Measurements from ENCODE around the gene TDRD5. TPM values are rescaled to one million over a fixed set of nuclear protein-coding genes. Genes with fewer than 3 reads are reported as not detected.

TDRD5 gene
- total RNA-seq, 1 donor from 2014 or later: 0.12 TPM

DNA sequence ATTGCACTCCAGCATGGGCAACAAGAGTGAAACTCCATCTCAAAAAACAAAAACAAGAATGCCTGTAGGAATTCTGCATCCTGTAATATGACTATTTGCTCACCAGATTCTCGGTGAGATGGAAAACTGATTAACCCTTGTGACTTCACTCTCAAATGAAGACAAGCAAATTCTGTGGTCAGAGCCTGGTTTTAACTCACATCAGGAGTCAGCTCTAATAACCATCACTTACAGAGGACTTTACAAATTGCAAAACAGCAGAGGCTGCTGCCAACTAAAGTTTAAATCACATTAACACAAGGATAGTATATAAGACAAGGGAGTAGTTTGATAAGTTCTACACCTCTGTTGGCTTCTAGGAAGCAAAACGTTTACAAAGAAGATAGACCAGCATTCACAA is 115.8 kb downstream of the TDRD5 start:
- peaks cover 4% of the 10 kb centered on the region for H3K9me3 Mint-ChIP-seq (ENCODE audit: low read depth)
- DNase-seq (ENCODE audit: low spot score, unreplicated experiment): no peak
- H3K27me3 Mint-ChIP-seq: no peaks in the 10 kb centered on the region
- TF ChIP-seq, protein P1, sequence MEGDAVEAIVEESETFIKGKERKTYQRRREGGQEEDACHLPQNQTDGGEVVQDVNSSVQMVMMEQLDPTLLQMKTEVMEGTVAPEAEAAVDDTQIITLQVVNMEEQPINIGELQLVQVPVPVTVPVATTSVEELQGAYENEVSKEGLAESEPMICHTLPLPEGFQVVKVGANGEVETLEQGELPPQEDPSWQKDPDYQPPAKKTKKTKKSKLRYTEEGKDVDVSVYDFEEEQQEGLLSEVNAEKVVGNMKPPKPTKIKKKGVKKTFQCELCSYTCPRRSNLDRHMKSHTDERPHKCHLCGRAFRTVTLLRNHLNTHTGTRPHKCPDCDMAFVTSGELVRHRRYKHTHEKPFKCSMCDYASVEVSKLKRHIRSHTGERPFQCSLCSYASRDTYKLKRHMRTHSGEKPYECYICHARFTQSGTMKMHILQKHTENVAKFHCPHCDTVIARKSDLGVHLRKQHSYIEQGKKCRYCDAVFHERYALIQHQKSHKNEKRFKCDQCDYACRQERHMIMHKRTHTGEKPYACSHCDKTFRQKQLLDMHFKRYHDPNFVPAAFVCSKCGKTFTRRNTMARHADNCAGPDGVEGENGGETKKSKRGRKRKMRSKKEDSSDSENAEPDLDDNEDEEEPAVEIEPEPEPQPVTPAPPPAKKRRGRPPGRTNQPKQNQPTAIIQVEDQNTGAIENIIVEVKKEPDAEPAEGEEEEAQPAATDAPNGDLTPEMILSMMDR (IDR thresholded peaks at IDR 0.05; ENCODE audit: unreplicated experiment): no peak
- H3K27ac Mint-ChIP-seq: no peak overlapping the region
- H3K4me3 Mint-ChIP-seq (ENCODE audit: low read depth): no peak overlapping the region
- H3K36me3 Mint-ChIP-seq (ENCODE audit: insufficient read depth): no peaks in the 10 kb centered on the region
- H3K4me1 Mint-ChIP-seq (ENCODE audit: low read depth): peaks cover 47% of the 10 kb centered on the region

DNA sequence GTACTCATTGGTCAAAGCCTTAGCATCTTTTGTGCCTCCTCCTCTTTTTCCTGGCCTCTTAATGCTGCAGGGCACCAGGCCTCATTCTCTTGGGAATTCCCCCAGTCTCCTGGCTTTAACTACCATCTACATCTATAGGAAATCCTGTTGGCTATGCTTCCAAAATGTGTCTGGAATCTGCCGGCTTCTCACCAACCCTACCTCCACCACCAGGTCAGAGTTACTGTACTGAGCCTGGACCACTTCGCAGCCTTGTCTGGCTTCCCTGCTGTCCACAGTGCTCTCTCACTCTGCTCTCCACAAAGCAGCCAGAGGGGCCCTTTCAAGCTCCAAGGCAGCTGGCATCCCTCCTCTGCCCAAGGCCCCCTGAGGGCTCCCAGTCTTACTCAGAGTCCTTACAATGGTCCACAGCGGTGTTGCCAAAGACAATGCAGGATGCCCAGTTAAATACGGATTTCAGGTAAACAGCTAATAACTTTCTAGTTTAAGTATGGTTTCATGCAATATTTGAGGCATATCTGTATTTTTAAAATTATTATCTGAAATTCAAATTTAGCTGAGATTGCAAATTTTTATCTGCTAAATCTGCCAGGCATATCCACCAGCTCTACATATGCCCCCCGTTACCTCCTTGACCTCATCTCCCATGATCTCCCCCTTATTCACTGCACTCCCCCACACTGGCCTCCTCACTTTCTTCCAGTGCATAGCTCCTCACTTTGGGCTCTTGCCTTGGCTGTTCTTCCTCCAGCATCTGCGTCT is 117.0 kb downstream of the TDRD5 start:
- no peak for DNase-seq (ENCODE audit: low spot score, unreplicated experiment)
- Mint-ChIP-seq H3K4me1 (ENCODE audit: low read depth) (peaks cover 37% of the 10 kb centered on the region), H3K27me3 (no peaks in the 10 kb centered on the region), H3K36me3 (ENCODE audit: insufficient read depth) (no peaks in the 10 kb centered on the region), H3K9me3 (ENCODE audit: low read depth) (peaks cover 12% of the 10 kb centered on the region), H3K27ac (peak overlapping the region; percentile 13), H3K4me3 (ENCODE audit: low read depth) (no peak overlapping the region)
- TF ChIP-seq, protein P1 (IDR thresholded peaks at IDR 0.05; ENCODE audit: unreplicated experiment): no peak

DNA sequence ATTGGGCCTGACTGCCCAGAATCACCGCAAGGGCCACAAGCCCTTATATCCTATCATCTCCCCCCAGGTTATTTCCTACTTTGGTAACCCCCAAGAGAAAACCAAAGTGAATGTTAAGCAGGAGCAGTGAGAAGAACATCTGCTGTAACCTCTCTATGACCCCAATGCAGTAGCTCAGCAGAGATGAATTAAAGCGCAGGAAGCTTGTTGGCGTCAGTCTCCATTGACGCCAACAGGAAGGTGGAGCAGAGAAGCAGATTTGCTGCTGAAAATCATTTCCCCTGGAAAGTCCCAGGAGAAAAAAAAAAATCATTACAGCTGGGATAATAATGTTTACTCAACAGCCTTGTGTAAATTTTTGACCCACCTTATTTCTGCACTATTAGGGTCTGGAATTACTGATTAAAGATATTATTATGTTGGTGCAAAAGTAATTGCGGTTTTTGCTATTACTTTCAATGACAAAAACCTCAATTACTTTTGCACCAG is 118.3 kb downstream of the TDRD5 start:
- Mint-ChIP-seq H3K4me1 (ENCODE audit: low read depth) (peaks cover 24% of the 10 kb centered on the region), H3K27ac (no peak overlapping the region), H3K9me3 (ENCODE audit: low read depth) (peaks cover 23% of the 10 kb centered on the region), H3K4me3 (ENCODE audit: low read depth) (no peak overlapping the region), H3K36me3 (ENCODE audit: insufficient read depth) (peaks cover 3% of the 10 kb centered on the region), H3K27me3 (no peaks in the 10 kb centered on the region)
- DNase-seq (ENCODE audit: low spot score, unreplicated experiment): no peak
- TF ChIP-seq, protein P1 (IDR thresholded peaks at IDR 0.05; ENCODE audit: unreplicated experiment): no peak

DNA sequence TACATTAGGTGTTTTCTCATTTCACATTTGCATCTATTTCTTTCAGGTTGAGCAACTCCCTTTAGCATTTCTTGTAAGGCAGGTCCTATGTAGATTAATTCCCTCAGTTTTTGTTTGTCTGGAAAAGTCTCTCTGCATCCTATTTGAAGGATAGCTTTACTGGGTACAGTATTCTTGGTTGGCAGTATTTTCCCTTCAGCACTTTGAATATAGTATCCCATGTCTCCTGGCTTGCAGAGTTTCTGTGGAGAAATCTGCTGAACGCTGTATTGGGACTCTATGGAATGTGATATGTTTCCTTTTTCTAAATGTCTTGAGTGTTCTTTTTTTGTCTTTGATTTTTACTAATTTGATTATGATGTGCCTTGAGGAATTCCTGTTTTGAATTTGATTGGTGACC is 122.5 kb downstream of the TDRD5 start:
- H3K27ac Mint-ChIP-seq: no peak overlapping the region
- no peak for DNase-seq (ENCODE audit: low spot score, unreplicated experiment)
- H3K4me3 Mint-ChIP-seq (ENCODE audit: low read depth): no peak overlapping the region
- peaks cover 57% of the 10 kb centered on the region for H3K9me3 Mint-ChIP-seq (ENCODE audit: low read depth)
- peaks cover 7% of the 10 kb centered on the region for H3K36me3 Mint-ChIP-seq (ENCODE audit: insufficient read depth)
- TF ChIP-seq, protein P1 (IDR thresholded peaks at IDR 0.05; ENCODE audit: unreplicated experiment): no peak
- no peaks in the 10 kb centered on the region for H3K27me3 Mint-ChIP-seq
- peaks cover 11% of the 10 kb centered on the region for H3K4me1 Mint-ChIP-seq (ENCODE audit: low read depth)

DNA sequence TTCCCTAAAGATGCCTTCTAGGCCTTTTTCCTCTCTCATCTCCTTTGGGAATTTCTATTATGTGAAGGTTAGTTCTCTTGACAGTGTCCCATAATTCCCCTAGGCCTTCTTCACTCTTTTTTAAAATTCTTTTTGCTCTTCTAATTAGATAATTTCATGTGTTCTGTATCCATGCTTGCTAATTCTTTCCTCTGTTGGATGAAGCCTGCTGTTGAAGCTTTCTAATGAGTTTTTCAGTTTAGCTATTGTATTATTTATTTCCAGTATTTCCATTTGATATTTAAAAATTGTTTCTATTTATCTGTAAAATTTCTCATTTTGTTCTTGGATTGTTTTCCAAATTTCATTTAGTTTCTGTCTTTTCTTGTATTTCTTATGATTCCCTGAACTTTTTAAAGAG is 123.0 kb downstream of the TDRD5 start:
- Mint-ChIP-seq H3K4me1 (ENCODE audit: low read depth) (peaks cover 6% of the 10 kb centered on the region), H3K27me3 (no peaks in the 10 kb centered on the region), H3K9me3 (ENCODE audit: low read depth) (peaks cover 59% of the 10 kb centered on the region), H3K27ac (no peak overlapping the region), H3K4me3 (ENCODE audit: low read depth) (no peak overlapping the region), H3K36me3 (ENCODE audit: insufficient read depth) (peaks cover 7% of the 10 kb centered on the region)
- TF ChIP-seq, protein P1 (IDR thresholded peaks at IDR 0.05; ENCODE audit: unreplicated experiment): no peak
- no peak for DNase-seq (ENCODE audit: low spot score, unreplicated experiment)
